GM10266 (cell line): Measurements from ENCODE around the gene BCAM.
"Not testable (repeated sequence)": the region's sequence is repeated elsewhere in the genome, so short reads cannot be mapped to it uniquely, and the experiment has no call there.

ENCODE experiments used
- DNase-seq: peaks from one replicate; pipeline ENCODE4 v3.0.0; 2012; ENCODE audit errors: extremely low spot score
- CTCF ChIP-seq: IDR thresholded peaks from 2 replicates; pipeline ENCODE4 v1.5.1; 2012; ENCODE audit warnings: mild to moderate bottlenecking, low read depth; ENCODE audit not compliant: control insufficient read depth, insufficient read depth; ENCODE audit errors: missing control alignments

BCAM gene

GRCh38 chr19:44770550-44771257, 38.2 kb upstream of the BCAM start:
- DNase-seq = peak; percentile 99
- TF ChIP-seq CTCF = peak; percentile 69

GRCh38 chr19:44772144-44772543, 36.8 kb upstream of the BCAM start:
- not testable (repeated sequence) for DNase-seq

- no peak for DNase-seq
- no peak for TF ChIP-seq CTCF
Observed at GRCh38 chr19:44772959-44773358, 35.9 kb upstream of the BCAM start.

GRCh38 chr19:44775676-44776240, 33.1 kb upstream of the BCAM start:
- DNase-seq = no peak

GRCh38 chr19:44776402-44777096, 32.4 kb upstream of the BCAM start:
- TF ChIP-seq CTCF = no peak
- no peak for DNase-seq

More at GRCh38 chr19:44775676-44776240, 33.1 kb upstream of the BCAM start:
- no peak for TF ChIP-seq CTCF

- no peak for DNase-seq
- no peak for TF ChIP-seq CTCF
Observed at GRCh38 chr19:44777715-44778347, 31.1 kb upstream of the BCAM start, which contains the start of gene CBLC. TSS of gene CBLC (plus strand) at chr19:44777890. CDS start at chr19:44777932, 42 bp downstream.

- no peak for DNase-seq
- no peak for TF ChIP-seq CTCF
Observed at GRCh38 chr19:44779150-44779549, 29.8 kb upstream of the BCAM start.

GRCh38 chr19:44781694-44782093, 27.2 kb upstream of the BCAM start:
- DNase-seq = not testable (repeated sequence)
